ENCODE results near the gene USP47.
"Not testable (repeated sequence)": the region's sequence is repeated elsewhere in the genome, so short reads cannot be mapped to it uniquely, and the experiment has no call there.

USP47 gene

DNA sequence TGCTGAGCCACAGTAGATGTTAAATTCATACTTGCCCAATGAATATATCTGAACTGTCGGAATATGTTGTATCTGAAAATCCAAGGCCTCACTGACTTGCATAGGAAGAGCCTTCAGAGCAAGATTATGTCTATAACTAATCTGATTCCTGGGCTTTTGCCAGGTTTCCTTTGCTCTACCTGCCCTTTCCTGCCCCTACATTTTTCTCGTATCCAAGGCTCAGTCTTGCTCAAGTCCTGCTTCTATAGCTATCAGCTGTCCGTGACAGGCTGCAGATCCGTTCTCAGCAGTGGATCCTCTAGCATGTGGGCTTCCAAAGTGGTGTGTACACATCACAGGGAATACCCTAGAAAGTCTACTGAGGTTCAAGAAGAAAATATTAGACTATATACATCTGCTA is 18.8 kb upstream of the USP47 start:
- no peak for DNase-seq

DNA sequence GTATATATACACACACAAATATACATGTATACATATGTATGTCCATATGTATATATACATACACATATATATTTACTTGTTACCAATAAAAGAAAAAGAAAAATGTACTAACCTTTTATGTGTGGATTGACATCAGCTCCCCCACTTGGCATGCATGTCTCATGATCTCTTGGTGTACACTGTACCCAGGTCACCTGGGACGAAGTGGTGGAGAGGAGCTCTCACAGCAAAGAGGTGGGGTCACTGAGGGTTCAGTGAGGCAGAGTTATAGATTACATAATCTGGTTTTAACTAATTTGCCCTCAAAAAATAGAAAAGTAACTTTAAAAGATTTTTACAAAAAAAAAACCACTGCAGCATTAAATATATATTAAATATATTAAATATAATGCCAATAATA is 15.5 kb upstream of the USP47 start:
- DNase-seq = no peak

- DNase-seq = no peak
These were observed 14.5 kb upstream of the USP47 start for GRCh38 chr11:11827272-11827671.

- not testable (repeated sequence) for DNase-seq
These were observed 10.4 kb upstream of the USP47 start for GRCh38 chr11:11831406-11831805.

GRCh38 chr11:11836676-11837231 is 5.0 kb upstream of the USP47 start:
- DNase-seq = no peak

GRCh38 chr11:11839718-11840117 is 2.1 kb upstream of the USP47 start:
- DNase-seq = no peak

GRCh38 chr11:11841116-11841722 is 553 bp upstream of the USP47 start:
- DNase-seq = peak; percentile 22

DNA sequence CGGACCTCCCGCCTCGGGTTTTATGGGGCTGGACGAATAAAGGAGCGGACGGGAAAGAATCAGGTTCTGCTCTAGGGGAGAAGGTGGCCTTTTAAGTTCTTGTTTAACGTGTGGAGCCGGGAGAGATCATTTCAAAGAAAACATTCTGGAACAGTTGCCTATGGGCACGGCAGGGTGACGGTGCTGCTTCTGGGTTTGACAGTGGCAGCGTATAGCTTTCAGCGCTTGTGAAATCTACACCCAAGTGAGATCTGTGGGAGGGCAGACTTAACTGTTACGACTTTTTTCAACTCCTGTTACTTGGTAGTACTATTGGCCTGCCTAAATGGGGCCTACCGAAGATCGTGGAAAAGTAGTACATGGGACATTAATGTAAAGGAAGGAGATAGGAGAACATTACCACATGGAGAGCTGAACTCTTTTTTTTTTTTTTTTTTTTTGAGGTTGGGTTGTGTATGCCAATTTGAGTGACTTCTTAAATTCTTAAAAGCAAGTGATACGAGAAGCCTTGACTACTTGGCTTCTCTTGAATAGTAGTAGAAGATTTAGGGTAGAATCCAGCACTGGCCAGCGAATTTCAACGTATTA is 743 bp downstream of the USP47 start:
- peak; percentile 79 for DNase-seq

DNA sequence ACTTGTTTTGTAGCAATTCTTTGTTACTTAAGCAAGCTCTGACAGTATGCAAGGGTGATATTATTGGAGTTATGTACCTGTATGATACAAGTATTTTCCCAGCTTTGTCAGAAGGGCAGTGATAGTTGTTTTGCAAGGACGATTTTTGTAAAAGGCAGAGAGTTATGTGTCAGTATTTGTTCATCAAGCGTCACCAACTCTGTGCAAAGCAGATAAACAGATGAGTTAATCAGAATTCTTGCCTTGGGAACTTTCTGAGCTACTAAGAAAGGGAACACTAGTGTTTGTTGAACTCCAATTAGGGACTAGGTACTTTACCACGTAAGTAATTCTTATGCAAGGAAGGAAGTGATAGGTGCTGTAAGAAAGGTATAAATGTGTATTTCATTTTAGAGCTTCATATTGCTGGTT is 1.4 kb downstream of the USP47 start:
- peak; percentile 32 for DNase-seq

DNA sequence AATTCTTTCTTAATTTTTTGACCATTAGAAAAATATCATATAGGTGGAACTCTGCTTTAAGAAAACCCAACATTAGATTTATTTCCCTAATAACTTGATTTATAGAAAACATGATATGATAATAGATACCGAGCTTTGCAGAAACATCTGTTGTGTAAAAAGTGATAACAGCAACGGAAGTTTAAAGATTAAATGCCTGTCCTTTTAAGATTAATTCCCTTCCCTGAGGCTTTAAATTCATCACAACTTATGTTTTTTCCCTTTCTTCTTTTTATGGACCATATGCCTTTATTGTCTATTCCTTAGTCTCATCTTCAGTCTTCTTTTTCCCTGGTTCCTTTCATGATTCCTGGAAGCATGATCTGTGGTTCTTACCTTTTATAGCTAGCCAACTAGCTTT is 1.9 kb downstream of the USP47 start:
- no peak for DNase-seq

GRCh38 chr11:11844272-11844671 is 2.5 kb downstream of the USP47 start:
- no peak for DNase-seq

- no peak for DNase-seq
These were observed 3.3 kb downstream of the USP47 start for GRCh38 chr11:11845071-11845470.

DNA sequence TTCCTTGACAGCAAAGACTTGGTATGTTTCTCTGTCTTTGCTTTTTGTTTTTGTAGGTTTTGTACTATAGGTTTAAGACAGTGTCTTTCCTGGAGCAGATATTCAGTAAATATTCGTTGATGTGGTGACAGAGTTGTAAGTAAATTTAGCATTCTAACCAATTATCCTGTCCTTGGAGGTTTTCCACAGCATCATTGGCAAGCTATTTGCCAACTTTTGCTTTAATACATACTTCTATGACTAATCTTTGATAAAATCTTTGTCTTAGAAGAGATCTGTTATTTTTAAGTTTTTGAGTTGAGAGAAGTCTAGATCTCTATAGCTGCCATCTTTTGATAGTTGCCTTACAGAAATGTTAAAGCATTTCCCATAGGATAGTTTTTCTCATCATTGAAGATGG is 3.8 kb downstream of the USP47 start:
- DNase-seq = peak; percentile 13

DNA sequence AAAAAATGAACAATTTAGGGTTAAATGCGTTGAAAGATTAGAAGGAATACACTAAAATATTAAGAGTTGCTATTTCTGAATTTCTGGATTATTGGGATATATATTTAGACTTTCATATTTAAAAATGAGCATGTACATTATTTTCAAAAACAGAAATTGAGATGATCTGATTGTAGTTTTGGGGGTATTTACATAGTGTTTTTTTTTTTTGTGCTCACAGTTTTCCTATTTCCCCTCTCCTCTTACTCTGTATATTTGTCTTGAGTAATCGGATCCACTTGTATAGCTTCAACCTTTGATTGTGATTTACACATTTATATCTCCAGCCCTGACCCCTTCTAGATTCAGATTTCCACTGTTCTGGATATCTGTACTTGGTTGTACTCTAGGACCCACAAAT is 5.3 kb downstream of the USP47 start:
- no peak for DNase-seq

DNA sequence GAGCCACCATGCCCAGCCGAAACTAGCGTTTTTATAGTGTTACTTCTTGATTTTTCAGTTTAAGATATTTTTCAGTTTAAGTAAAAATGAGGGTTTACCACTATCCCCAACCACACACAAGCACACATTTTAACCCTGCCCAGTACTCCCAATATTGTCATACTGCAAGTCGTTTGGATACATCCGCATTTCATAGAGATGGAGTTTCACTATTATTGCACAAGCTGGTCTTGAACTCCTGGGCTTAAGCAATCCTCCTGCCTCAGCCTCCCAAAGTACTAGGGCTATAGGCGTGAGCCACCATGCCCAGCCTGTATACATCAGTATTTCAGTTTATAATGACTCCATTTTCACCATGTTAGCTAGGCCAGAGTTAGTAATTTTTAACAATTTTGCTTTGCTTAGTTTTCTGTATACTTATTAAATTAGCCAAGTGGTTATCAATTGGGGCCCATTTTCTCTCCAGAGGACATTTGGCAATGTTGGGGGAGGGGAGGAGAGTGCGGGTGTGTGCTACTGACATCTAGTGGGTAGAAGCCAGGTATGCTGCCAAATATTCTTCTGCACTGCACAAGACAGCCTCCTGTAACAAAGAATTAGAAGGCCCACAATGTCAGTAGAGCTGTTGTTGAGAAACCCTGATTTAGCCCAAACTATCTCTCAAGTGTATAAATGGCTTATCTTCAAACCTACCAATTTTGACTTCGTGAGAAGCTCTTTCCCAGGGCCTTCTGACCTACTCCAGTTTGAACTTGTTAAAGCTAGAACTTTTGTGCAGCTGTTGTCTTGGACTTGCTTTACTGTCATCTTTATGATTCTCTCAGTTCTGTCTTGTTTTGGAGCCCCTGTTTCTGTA is 7.3 kb downstream of the USP47 start:
- peak; percentile 64 for DNase-seq

DNA sequence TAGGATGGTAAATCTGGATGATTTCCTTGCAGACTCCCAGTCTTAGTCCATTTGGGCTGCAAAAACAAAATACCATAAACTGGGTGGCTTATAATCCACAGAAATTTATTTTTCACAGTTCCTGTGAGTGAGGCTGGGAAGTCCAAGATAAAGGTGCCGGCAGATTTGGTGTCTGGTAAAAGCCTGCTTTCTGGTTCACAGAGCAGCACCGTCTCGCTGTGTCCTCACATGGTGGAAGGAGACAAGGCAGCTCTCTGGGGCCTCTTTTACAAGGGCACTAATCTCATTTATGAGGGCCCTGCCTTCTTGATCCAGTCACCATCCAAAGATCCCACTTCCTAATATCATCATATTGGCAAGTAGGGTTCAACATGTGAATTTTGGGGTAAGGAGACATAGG is 8.9 kb downstream of the USP47 start:
- DNase-seq = no peak

GRCh38 chr11:11856638-11857037 is 14.9 kb downstream of the USP47 start:
- DNase-seq = peak; percentile 17

- no peak for DNase-seq
These were observed 16.0 kb downstream of the USP47 start for GRCh38 chr11:11857769-11858168.

DNA sequence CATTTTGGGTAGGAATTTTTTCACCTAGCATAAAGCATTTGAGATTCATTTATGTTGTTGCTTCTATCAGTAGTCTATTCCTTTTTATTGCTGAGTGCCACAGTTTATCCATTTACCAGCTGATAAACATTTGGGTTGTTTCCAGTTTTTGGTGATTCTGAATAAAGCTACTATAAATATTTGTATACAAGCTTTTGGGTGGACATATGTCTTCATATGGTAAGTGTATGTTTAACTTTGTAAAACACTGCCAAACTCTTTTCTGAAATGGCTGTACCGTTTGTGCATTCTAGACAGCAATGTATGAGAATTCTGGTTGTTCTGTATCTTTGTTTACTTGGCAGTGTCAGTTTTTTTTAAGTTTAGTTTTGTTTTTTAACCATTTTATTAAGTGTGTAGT is 16.9 kb downstream of the USP47 start:
- no peak for DNase-seq

- DNase-seq = no peak
These were observed 18.6 kb downstream of the USP47 start for GRCh38 chr11:11860103-11860979.

DNA sequence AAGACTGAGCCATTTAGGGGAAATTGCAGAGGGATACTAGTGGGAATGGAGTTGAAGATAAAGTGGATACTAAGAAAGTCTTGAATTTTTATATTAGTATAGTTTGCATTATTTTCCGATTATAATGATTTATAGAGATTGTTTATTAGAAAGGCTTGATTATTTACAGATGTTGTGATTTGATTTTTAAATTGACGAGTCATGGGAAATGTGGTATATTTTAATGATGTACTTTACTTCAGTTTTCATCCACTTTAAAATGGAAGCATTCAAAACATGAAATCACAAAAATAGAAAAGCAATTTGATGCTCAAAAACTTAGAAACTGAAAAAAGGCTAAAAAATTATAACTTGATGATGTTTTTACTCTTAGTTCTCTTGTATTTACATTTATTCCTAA is 21.2 kb downstream of the USP47 start:
- no peak for DNase-seq

DNA sequence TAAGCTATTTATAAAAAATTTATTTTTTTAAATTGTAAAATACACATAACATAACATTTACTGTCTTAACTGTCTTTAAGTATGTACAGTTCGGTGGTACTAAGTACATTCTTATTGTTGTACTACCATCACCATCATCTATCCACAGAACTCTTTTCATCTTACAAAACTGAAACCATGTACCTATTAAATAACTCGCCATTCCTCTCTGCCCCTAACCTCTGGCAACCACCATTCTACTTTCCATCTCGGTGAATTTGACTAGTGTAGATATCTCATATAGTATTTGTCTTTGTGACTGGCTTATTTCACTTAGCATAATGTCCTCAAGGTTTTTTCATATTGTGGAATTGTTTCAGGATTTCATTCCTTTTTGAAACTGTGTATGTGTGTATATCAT is 22.6 kb downstream of the USP47 start:
- no peak for DNase-seq

DNA sequence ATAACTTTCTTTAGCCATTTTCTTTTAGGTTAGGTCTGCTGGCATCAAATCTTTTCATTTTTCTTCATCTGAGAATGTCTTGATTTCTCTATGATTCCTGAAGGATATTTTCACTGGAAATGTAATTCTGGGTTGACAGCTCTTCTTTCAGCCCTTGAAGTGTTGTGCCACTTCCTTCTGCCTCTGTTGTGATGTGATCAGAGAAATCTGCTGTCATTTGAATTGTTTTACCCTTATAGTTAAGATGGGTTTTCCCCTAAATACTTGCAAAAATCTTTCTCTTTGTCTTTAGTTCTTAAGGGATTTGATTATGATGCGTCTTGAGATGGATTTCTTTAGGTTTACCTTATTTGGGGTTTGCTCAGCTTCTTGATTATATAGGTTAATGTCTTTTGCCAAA is 23.0 kb downstream of the USP47 start:
- no peak for DNase-seq
